ENCODE data around the gene TMEM106B.

- TF ChIP-seq CTCF (IDR thresholded peaks at IDR 0.05; ENCODE audit: control extremely low read depth in 1 of 3, insufficient read depth in 1 of 3, low read depth in 1 of 3, low read length in 3 of 3): no peak
- no peak for TF ChIP-seq RFX5 (IDR thresholded peaks at IDR 0.05; ENCODE audit: borderline replicate concordance, low read depth, low read length)
- TF ChIP-seq TBP (IDR thresholded peaks at IDR 0.05; ENCODE audit: low read depth, low read length): no peak
Measured at GRCh38 chr7:12233175-12233574, 22.1 kb downstream of the TMEM106B start.

Data from H1 (cell line).